Activated CD8-positive, alpha-beta T cell treated with anti-CD3 and anti-CD28 coated beads for 36 hours (primary cell): ENCODE results near the gene PHF23. TPM values are rescaled to one million over a fixed set of nuclear protein-coding genes. Genes with fewer than 3 reads are reported as not detected.

Experiments used
- ATAC-seq: fragments of 200-7000 bp; cut with Tn5 transposase; one replicate; pipeline ENCODE4 v1.10.0; 2021; ENCODE audit warnings: mild to moderate bottlenecking, moderate library complexity
- CTCF ChIA-PET: fragments of 350-600 bp; sonication (Branson Sonifier 250); formaldehyde crosslinking; loops from one replicate; lab custom pipeline; 2021; ENCODE audit warnings: antibody characterized with exemption; lab: Charles Lee
- POLR2A ChIA-PET: fragments of 350-600 bp; sonication (Branson Sonifier 250); formaldehyde crosslinking; loops from one replicate; lab custom pipeline; 2021; ENCODE audit warnings: antibody characterized with exemption; lab: Charles Lee
- DNase-seq: peaks from one replicate; pipeline ENCODE4 v3.0.0-alpha.2; 2020
- H3K27ac Mint-ChIP-seq: one replicate; pipeline ENCODE4 v1.8.0; 2021; ENCODE audit warnings: mild to moderate bottlenecking, mixed read lengths
- H3K27me3 Mint-ChIP-seq: one replicate; pipeline ENCODE4 v1.8.0; 2021; ENCODE audit warnings: mixed read lengths
- H3K36me3 Mint-ChIP-seq: one replicate; pipeline ENCODE4 v1.8.0; 2021; ENCODE audit warnings: low read depth, mixed read lengths
- H3K4me1 Mint-ChIP-seq: one replicate; pipeline ENCODE4 v1.8.0; 2021; ENCODE audit warnings: low read depth, mixed read lengths
- H3K4me3 Mint-ChIP-seq: one replicate; pipeline ENCODE4 v1.8.0; 2021; ENCODE audit warnings: mild to moderate bottlenecking, moderate library complexity, mixed read lengths
- H3K9me3 Mint-ChIP-seq: one replicate; pipeline ENCODE4 v1.8.0; 2021; ENCODE audit warnings: mixed read lengths
- intact Hi-C: fragments of 100-400 bp; cut with micrococcal nuclease; formaldehyde crosslinking; loops from one replicate; pipeline ENCODE4 v1.10.0; 2022
- total RNA-seq, 2 experiments: library from RNA; stranded (reverse); gene quantifications; one replicate each; pipeline ENCODE4 v1.2.3, GENCODE V29; 2021
- TF ChIP-seq, protein P1 (sequence below): fragments of 200-600 bp; IDR thresholded peaks from one replicate; pipeline ENCODE4 v1.8.0; 2022; ENCODE audit warnings: antibody characterized with exemption, mild to moderate bottlenecking

The PHF23 gene
- total RNA-seq, 2 experiments from 2014 or later: 17.8 to 24.4 TPM

DNA sequence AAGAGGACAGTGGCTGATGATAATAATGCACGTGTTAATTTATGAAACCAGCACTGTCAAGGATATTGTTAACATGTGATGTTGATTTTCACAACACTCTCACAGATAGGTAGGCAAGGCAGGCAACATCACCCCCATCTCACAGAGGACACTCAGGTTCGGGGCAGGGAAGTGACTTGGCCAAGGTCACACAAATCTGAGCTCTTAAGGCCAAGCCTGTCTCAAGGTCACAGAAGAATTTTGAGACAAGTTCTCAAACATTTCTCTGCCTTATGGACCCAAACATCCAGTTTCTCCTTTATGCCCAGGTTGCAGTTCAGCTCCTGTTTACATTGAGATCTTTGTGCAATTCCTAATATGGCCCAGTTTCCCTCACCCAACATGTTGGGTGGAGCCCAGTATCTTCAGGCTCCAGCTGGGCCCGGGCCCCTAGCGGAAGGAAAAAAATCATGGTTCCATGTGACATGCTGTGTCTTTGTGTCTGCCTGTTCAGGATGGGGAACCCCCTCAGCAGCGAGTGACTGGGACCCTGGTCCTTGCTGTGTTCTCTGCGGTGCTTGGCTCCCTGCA, 43.6 kb upstream of the PHF23 start:
- Mint-ChIP-seq H3K4me1 (peaks cover 19% of the 10 kb centered on the region), H3K27ac (no peak overlapping the region), H3K4me3 (peak overlapping the region; percentile 24), H3K36me3 (no peaks in the 10 kb centered on the region), H3K9me3 (no peaks in the 10 kb centered on the region), H3K27me3 (peaks cover 16% of the 10 kb centered on the region)
- TF ChIP-seq, protein P1, sequence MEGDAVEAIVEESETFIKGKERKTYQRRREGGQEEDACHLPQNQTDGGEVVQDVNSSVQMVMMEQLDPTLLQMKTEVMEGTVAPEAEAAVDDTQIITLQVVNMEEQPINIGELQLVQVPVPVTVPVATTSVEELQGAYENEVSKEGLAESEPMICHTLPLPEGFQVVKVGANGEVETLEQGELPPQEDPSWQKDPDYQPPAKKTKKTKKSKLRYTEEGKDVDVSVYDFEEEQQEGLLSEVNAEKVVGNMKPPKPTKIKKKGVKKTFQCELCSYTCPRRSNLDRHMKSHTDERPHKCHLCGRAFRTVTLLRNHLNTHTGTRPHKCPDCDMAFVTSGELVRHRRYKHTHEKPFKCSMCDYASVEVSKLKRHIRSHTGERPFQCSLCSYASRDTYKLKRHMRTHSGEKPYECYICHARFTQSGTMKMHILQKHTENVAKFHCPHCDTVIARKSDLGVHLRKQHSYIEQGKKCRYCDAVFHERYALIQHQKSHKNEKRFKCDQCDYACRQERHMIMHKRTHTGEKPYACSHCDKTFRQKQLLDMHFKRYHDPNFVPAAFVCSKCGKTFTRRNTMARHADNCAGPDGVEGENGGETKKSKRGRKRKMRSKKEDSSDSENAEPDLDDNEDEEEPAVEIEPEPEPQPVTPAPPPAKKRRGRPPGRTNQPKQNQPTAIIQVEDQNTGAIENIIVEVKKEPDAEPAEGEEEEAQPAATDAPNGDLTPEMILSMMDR: no peak
- intact Hi-C loops: no loop called here
- ChIA-PET POLR2A (interaction anchor here (0.7 to 2.6 kb wide), 10 partner anchors 9 to 404 kb away, joined by 3 to 15 read pairs (median 4); partner anchors contain the start of genes GPS2 and TP53), CTCF (interaction anchor here (0.9 to 10.3 kb wide), 4 partner anchors 9 to 73 kb away, joined by 3 to 144 read pairs (median 9); no protein-coding TSS in a partner anchor)
- DNase-seq (no peak), ATAC-seq (no peak)

DNA sequence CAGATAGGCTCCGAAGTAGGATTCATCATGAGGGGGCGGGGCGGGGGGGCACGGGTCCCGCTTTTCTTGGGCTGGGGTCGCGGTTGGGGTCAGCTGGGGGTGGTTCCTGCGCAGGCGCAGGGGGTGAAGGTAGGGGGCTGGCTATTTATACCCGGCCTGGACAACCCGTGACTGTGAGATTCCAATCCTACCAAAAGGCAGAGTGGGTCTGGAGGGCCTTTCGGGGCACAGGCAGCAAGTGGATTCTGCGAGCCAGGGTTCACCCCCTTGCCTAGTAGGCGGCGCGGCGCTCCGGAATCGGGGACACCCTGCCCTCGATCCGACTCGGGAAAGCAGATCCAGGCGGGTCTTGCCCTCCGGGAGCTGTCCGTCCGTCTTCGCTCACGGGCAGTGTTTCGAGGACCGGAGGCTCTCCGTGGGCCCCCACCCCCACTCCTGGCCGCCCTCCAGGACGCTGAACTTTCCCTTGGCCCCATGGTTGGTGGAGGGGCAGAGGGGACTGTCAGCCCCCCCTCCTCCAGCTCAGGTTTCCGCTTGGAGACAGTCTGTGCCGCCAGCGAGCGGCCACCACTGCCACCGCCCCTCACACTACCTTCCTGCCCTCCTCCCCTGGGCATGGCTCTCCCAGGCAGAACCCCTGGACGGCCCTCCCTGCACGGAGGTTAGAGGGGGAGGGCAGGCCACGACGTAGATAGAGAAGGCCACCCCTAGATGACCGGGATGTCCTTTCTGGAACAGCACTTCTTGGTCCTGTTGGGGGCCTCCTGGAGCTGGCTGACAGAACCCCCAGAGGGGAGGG, 42.9 kb upstream of the PHF23 start:
- ATAC-seq (no peak), DNase-seq (no peak)
- CTCF ChIA-PET: interaction anchor here (0.9 to 10.3 kb wide), 8 partner anchors 10 to 435 kb away, joined by 3 to 144 read pairs (median 5); partner anchors contain the start of gene DNAH2
- no peaks in the 10 kb centered on the region for H3K9me3 Mint-ChIP-seq
- intact Hi-C loops: loop anchor here (2.0 kb wide), 1 partner anchor 13 kb away; the partner anchor contains the start of gene YBX2
- POLR2A ChIA-PET: interaction anchor here (0.7 to 2.6 kb wide), 12 partner anchors 8 to 405 kb away, joined by 3 to 15 read pairs (median 4); partner anchors contain the start of genes GPS2 and TP53
- no peak overlapping the region for H3K27ac Mint-ChIP-seq
- peaks cover 16% of the 10 kb centered on the region for H3K27me3 Mint-ChIP-seq
- H3K4me3 Mint-ChIP-seq: peak overlapping the region; percentile 73
- TF ChIP-seq, protein P1: no peak
- H3K36me3 Mint-ChIP-seq: no peaks in the 10 kb centered on the region
- H3K4me1 Mint-ChIP-seq: peaks cover 19% of the 10 kb centered on the region

DNA sequence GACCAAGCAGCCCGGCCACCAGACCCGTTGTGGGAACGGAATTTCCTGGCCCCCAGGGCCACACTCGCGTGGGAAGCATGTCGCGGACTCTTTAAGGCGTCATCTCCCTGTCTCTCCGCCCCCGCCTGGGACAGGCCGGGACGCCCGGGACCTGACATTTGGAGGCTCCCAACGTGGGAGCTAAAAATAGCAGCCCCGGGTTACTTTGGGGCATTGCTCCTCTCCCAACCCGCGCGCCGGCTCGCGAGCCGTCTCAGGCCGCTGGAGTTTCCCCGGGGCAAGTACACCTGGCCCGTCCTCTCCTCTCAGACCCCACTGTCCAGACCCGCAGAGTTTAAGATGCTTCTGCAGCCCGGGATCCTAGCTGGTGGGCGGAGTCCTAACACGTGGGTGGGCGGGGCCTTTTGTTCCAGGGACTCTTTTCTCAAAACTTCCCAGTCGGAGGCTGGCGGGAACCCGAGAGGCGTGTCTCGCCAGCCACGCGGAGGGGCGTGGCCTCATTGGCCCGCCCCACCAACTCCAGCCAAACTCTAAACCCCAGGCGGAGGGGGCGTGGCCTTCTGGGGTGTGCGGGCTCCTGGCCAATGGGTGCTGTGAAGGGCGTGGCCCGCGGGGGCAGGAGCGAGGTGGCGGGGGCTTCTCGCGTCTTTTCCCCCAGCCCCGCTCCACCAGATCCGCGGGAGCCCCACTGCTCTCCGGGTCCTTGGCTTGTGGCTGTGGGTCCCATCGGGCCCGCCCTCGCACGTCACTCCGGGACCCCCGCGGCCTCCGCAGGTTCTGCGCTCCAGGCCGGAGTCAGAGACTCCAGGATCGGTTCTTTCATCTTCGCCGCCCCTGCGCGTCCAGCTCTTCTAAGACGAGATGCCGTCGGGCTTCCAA, 42.1 kb upstream of the PHF23 start, which contains the start of gene SLC2A4:
SLC2A4 (plus strand) TSS at position 645 of the 879 bp plus-strand sequence; CDS start at position 862, 217 bp downstream.
- CTCF ChIA-PET: interaction anchor here (0.7 to 10.3 kb wide), 11 partner anchors 11 to 436 kb away, joined by 3 to 144 read pairs (median 6); partner anchors contain the start of genes ACAP1, DNAH2 and TMEM95
- Mint-ChIP-seq H3K27ac (peak within 1 kb of the TSS; percentile 57), H3K27me3 (peaks cover 16% of the 10 kb centered on the region), H3K4me1 (peaks cover 19% of the 10 kb centered on the region), H3K4me3 (peak within 1 kb of the TSS; percentile 73), H3K36me3 (no peaks in the 10 kb centered on the region), H3K9me3 (no peaks in the 10 kb centered on the region)
- POLR2A ChIA-PET: interaction anchor here (0.5 to 2.6 kb wide), 14 partner anchors 9 to 155 kb away, joined by 3 to 15 read pairs (median 4); partner anchors contain the start of gene ACAP1
- DNase-seq (peak; percentile 94), ATAC-seq (peak; percentile 85)
- intact Hi-C loops: loop anchor here (2.0 kb wide), 1 partner anchor 13 kb away; the partner anchor contains the start of gene YBX2
- TF ChIP-seq, protein P1: no peak

DNA sequence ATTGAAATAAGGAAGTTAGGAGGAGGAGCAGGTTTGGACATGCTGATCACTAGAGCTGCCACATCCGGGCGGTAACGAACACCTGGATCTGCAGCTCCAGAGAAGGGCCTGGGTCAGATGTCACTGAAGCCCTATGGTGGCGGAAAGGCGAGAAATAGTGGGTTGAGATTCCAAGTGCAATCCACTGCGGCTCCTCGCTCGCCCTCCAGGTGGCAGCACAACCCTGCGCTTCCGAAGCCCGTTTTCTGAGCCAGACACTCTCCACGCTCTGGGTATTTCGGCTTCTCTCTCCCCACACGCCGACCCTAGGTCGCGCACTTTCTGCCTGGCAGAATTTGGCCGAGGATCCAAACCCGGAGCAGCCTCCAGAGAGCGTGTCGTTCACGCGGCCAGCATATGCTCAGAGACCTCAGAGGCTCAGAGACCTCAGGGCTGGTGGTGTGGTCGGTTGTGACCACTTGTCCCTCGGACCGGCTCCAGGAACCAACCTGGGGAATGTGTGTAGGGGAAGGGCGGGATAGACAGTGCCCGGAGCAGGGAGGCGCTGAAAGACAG, 41.3 kb upstream of the PHF23 start:
- H3K9me3 Mint-ChIP-seq: no peaks in the 10 kb centered on the region
- H3K27me3 Mint-ChIP-seq: peaks cover 16% of the 10 kb centered on the region
- H3K4me1 Mint-ChIP-seq: peaks cover 19% of the 10 kb centered on the region
- TF ChIP-seq, protein P1: peak; percentile 79
- H3K36me3 Mint-ChIP-seq: no peaks in the 10 kb centered on the region
- peak; percentile 85 for ATAC-seq
- ChIA-PET POLR2A (interaction anchor here (0.5 to 2.6 kb wide), 12 partner anchors 9 to 347 kb away, joined by 3 to 15 read pairs (median 4); partner anchors contain the start of genes ACAP1, GABARAP and SAT2), CTCF (interaction anchor here (0.5 to 10.3 kb wide), 14 partner anchors 10 to 437 kb away, joined by 3 to 144 read pairs (median 5); partner anchors contain the start of genes DNAH2, FXR2 and TMEM95)
- peak overlapping the region; percentile 73 for H3K4me3 Mint-ChIP-seq
- DNase-seq: peak; percentile 92
- peak overlapping the region; percentile 34 for H3K27ac Mint-ChIP-seq
- intact Hi-C loops: loop anchor here (2.0 kb wide), 1 partner anchor 14 kb away; the partner anchor contains the start of gene YBX2
